Activated naive CD4-positive, alpha-beta T cell treated with anti-CD3 and anti-CD28 coated beads, Interleukin-2, amount 50 U/mL, for 16 hours (primary cell): Measurements from ENCODE around the gene ZNG1A.
"Not testable (repeated sequence)": the region's sequence is repeated elsewhere in the genome, so short reads cannot be mapped to it uniquely, and the experiment has no call there.

ENCODE experiments used
- DNase-seq: peaks from one replicate; pipeline ENCODE4 v3.0.0-alpha.2; 2020

The ZNG1A gene

GRCh38 chr9:93909-94308 is 84.9 kb downstream of the ZNG1A start:
- not testable (repeated sequence) for DNase-seq

DNA sequence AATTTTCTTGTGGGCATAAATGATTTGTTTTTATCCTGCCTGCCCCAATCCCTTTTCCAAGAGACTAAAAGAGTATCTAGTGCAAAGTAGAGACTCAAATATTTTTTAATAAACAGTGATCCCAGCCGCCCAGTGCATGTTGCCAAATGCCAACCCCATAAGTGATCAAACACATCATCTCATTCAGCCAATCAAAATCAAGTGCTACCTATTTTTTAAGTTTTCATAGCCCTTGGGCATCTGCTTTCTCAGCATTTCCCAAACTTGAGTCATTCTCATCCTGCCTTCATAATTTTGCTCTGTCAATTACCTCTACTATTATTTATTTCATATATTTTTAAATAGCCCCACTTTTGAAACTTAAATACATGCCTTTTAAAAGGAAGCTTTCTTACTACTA is 88.0 kb downstream of the ZNG1A start:
- not testable (repeated sequence) for DNase-seq

DNA sequence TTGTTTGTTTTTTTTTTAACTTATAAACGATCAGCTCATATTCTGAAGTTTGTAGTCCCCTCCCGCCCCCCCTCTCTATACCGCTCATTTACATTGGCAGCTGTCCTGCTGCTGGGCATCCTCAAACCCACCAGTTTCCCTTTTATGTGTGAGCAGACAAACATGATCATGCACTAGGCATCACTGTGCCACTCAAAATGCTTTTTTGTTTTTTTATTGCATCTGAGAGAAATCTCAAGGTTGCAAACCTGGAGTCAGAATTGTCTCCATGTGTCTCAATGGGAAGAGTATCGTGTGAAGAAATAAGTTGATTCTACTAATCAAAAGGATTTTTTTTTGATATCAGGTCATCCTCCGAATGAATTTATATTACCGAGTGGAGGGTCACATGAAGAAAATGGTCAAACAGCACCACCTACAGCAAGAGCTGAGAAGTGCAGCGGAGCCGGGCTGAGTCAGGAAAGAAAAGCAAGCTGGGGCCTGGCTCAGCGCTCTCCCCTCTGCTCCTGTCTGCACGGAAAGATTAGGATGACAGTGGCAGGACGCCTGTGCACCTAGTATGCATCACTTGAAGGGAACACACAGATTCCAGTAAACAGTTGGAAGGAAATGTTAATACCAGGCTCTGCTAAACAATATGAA is 90.3 kb downstream of the ZNG1A start:
- not testable (repeated sequence) for DNase-seq

DNA sequence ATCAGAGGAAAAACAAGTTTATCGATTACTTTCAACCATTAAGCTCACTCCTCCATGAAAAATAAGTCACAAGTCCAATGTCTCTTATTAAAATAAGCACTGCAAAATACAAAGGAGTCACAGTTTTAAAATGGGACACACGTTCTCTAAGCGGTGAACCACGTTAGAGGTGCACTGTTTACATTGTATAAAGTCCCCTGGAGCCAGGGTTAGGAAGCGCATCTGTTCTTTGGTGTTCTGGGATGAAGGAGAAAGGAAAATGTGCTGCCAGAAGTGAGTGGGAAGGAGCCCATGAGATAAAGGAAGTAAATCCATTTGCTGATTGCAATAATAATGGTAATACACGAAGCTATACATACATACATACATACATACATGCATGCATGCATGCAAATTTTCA is 91.0 kb downstream of the ZNG1A start:
- not testable (repeated sequence) for DNase-seq

GRCh38 chr9:87105-87504 is 91.8 kb downstream of the ZNG1A start:
- DNase-seq: not testable (repeated sequence)

- not testable (repeated sequence) for DNase-seq
These were observed 92.2 kb downstream of the ZNG1A start for GRCh38 chr9:86697-87096.

DNA sequence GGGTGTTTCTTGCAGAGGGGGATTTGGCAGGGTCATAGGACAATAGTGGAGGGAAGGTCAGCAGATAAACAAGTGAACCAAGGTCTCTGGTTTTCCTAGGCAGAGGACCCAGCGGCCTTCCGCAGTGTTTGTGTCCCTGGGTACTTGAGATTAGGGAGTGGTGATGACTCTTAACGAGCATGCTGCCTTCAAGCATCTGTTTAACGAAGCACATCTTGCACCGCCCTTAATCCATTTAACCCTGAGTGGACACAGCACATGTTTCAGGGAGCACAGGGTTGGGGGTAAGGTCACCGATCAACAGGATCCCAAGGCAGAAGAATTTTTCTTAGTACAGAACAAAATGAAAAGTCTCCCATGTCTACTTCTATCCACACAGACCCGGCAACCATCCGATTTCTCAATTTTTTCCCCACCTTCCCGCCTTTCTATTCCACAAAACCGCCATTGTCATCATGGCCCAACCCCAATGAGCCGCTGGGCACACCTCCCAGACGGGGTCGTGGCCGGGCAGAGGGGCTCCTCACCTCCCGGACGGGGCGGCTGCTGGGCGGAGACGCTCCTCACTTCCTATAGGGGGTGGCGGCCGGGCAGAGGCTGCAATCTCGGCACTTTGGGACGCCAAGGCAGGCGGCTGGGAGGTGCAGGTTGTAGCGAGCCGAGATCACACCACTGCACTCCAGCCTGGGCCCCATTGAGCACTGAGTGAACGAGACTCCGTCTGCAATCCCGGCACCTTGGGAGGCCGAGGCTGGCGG is 95.7 kb downstream of the ZNG1A start:
- not testable (repeated sequence) for DNase-seq

- not testable (repeated sequence) for DNase-seq
These were observed 100.5 kb downstream of the ZNG1A start for GRCh38 chr9:78333-78732.

- not testable (repeated sequence) for DNase-seq
These were observed 102.5 kb downstream of the ZNG1A start for GRCh38 chr9:76389-76788.

- not testable (repeated sequence) for DNase-seq
These were observed 104.8 kb downstream of the ZNG1A start for GRCh38 chr9:73900-74525.

DNA sequence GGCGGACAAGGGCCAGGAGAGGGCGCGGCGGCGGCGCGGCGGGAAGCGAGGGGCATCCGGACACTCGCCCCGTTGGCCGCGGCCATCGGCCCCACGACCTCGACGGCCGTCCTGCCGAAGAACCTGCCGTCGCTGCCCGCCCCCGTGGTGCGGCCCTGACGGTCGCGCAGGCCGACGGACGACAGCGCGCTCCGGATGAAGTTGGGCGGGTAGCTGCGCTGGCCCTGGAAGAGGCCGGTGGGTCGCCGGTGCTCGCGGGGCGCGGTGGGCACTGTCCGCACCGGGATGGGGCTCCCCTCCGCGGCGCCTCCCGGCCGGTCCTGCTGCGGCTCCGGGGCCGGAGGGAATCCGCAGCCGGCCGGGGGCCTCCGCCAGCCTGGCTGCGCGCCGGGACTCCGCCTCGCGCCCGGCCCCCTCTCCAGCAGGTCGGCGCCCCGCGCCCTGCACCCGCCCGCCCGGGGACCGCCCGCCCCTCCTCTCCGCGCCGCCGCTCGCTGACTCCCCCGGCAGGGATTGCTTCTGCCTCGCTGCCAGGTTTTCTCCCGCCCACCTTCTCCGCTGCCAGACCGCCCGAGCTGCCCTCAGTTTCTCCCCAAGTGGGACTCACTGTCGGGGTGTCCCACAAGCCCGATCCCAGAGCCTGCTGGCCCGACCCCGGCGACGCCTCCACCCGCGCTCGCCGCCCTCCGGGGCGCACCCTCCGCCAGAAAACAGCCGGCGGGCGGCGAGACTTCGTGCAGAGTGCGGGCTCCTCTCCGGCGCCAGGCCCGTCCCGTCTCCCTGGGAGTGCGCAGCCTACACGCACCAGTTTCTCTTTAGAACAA is 105.6 kb downstream of the ZNG1A start:
- DNase-seq: peak; percentile 23
